ENCODE measurements around the gene GCLC. TPM values are rescaled to one million over a fixed set of nuclear protein-coding genes. Genes with fewer than 3 reads are reported as not detected.
"Not testable (repeated sequence)": the region's sequence is repeated elsewhere in the genome, so short reads cannot be mapped to it uniquely, and the experiment has no call there.

The GCLC gene
- total RNA-seq, 1 donor from 2014 or later, result 15.9 TPM

GRCh38 chr6:53495506-53496499, 49.1 kb downstream of the GCLC start:
- no peak for DNase-seq (ENCODE audit: low spot score in 2 of 2)
- no peak for FAIRE-seq

GRCh38 chr6:53494076-53494475, 50.8 kb downstream of the GCLC start:
- DNase-seq (ENCODE audit: low spot score in 2 of 2) (no peak), FAIRE-seq (no peak)

- no peak for FAIRE-seq
Measured at GRCh38 chr6:53493635-53494025, 51.3 kb downstream of the GCLC start.

GRCh38 chr6:53492860-53493634, 51.9 kb downstream of the GCLC start:
- peak; percentile 95 for FAIRE-seq
- peak; percentile 8 to 18 for DNase-seq (ENCODE audit: low spot score in 2 of 2)

More at GRCh38 chr6:53493635-53494025, 51.3 kb downstream of the GCLC start:
- DNase-seq (ENCODE audit: low spot score in 2 of 2), result no peak

GRCh38 chr6:53487080-53487479, 57.8 kb downstream of the GCLC start:
- DNase-seq (ENCODE audit: low spot score in 2 of 2), result no peak
- FAIRE-seq, result no peak

- FAIRE-seq, result no peak
- DNase-seq (ENCODE audit: low spot score in 2 of 2), result no peak
Measured at GRCh38 chr6:53486679-53487078, 58.2 kb downstream of the GCLC start.

- DNase-seq (ENCODE audit: low spot score in 2 of 2), result peak in 1 of 2 donors; percentile 8
- FAIRE-seq, result peak; percentile 93
Measured at GRCh38 chr6:53484476-53485280, 60.2 kb downstream of the GCLC start.

GRCh38 chr6:53483423-53484353, 61.2 kb downstream of the GCLC start:
- FAIRE-seq (no peak), DNase-seq (ENCODE audit: low spot score in 2 of 2) (no peak)

- DNase-seq (ENCODE audit: low spot score in 2 of 2) (no peak), FAIRE-seq (no peak)
Measured at GRCh38 chr6:53481323-53481722, 63.6 kb downstream of the GCLC start.

GRCh38 chr6:53480774-53481173, 64.1 kb downstream of the GCLC start:
- not testable (repeated sequence) for FAIRE-seq

GRCh38 chr6:53479871-53480270, 65.0 kb downstream of the GCLC start:
- DNase-seq (ENCODE audit: low spot score in 2 of 2), result no peak

More at GRCh38 chr6:53480774-53481173, 64.1 kb downstream of the GCLC start:
- not testable (repeated sequence) for DNase-seq (ENCODE audit: low spot score in 2 of 2)

GRCh38 chr6:53476964-53477363, 67.9 kb downstream of the GCLC start:
- FAIRE-seq (no peak), DNase-seq (ENCODE audit: low spot score in 2 of 2) (no peak)

More at GRCh38 chr6:53479871-53480270, 65.0 kb downstream of the GCLC start:
- no peak for FAIRE-seq

- no peak for DNase-seq (ENCODE audit: low spot score in 2 of 2)
- FAIRE-seq, result no peak
Measured at GRCh38 chr6:53474010-53474409, 70.9 kb downstream of the GCLC start.

- FAIRE-seq (no peak), DNase-seq (ENCODE audit: low spot score in 2 of 2) (no peak)
Measured at GRCh38 chr6:53469163-53469562, 75.7 kb downstream of the GCLC start.

- FAIRE-seq, result no peak
- no peak for DNase-seq (ENCODE audit: low spot score in 2 of 2)
Measured at GRCh38 chr6:53466257-53466656, 78.6 kb downstream of the GCLC start.

- FAIRE-seq, result no peak
- DNase-seq (ENCODE audit: low spot score in 2 of 2), result no peak
Measured at GRCh38 chr6:53465732-53466131, 79.2 kb downstream of the GCLC start.

GRCh38 chr6:53464927-53465460, 79.9 kb downstream of the GCLC start:
- DNase-seq (ENCODE audit: low spot score in 2 of 2), result no peak
- FAIRE-seq, result no peak

- no peak for DNase-seq (ENCODE audit: low spot score in 2 of 2)
- no peak for FAIRE-seq
Measured at GRCh38 chr6:53464483-53464882, 80.4 kb downstream of the GCLC start.

- FAIRE-seq, result no peak
- DNase-seq (ENCODE audit: low spot score in 2 of 2), result no peak
Measured at GRCh38 chr6:53461696-53462095, 83.2 kb downstream of the GCLC start.
